Loucy (cell line): Measurements from ENCODE around the gene HIP1.

Experiments
- EZH2phosphoT487 ChIP-seq: fragments of 200-600 bp; IDR thresholded peaks from 2 replicates; pipeline ENCODE4 v1.6.1; 2018; ENCODE audit warnings: antibody characterized with exemption, mild to moderate bottlenecking, moderate library complexity, borderline replicate concordance
- TF ChIP-seq, protein P1 (sequence below): fragments of 200-600 bp; sonication (generic); conservative IDR thresholded peaks from 2 replicates; pipeline ENCODE4 v1.5.1; 2014; ENCODE audit warnings: mild to moderate bottlenecking, antibody characterized with exemption, low read length

- TF ChIP-seq, protein P1, sequence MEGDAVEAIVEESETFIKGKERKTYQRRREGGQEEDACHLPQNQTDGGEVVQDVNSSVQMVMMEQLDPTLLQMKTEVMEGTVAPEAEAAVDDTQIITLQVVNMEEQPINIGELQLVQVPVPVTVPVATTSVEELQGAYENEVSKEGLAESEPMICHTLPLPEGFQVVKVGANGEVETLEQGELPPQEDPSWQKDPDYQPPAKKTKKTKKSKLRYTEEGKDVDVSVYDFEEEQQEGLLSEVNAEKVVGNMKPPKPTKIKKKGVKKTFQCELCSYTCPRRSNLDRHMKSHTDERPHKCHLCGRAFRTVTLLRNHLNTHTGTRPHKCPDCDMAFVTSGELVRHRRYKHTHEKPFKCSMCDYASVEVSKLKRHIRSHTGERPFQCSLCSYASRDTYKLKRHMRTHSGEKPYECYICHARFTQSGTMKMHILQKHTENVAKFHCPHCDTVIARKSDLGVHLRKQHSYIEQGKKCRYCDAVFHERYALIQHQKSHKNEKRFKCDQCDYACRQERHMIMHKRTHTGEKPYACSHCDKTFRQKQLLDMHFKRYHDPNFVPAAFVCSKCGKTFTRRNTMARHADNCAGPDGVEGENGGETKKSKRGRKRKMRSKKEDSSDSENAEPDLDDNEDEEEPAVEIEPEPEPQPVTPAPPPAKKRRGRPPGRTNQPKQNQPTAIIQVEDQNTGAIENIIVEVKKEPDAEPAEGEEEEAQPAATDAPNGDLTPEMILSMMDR = no peak
- TF ChIP-seq EZH2phosphoT487 = no peak
Observed at GRCh38 chr7:75647709-75648438, 90.9 kb downstream of the HIP1 start.
